Measurements from ENCODE around the gene TRIM33. TPM values are rescaled to one million over a fixed set of nuclear protein-coding genes. Genes with fewer than 3 reads are reported as not detected.

The TRIM33 gene
- total RNA-seq: 10 to 100 TPM; 26.7 to 49.0 (median 34.5) TPM

GRCh38 chr1:114511032-114511785 is at the start of gene TRIM33:
Gene TRIM33, minus strand, starts transcription at chr1:114511203. Its CDS starts 127 bp downstream, at chr1:114511076.
- Histone ChIP-seq H3K4me1 (peaks cover 5 to 47% (median 29%) of the 10 kb centered on the region in 3 donors), H3K27ac (peak within 1 kb of the TSS; percentile 88 to 97 (median 94)), H3K9me3 (no peaks in the 10 kb centered on the region), H3K36me3 (no peaks in the 10 kb centered on the region), H3K27me3 (no peaks in the 10 kb centered on the region), H3K4me3 (peak within 1 kb of the TSS; percentile 85 to 97)
- peak; percentile 95 for ATAC-seq
- WGBS, 2 donors (ENCODE audit: low coverage in 1 of 2): 0% methylated on average over 13 to 17 of the region's 90 CpGs
- no peak for TF ChIP-seq CTCF (IDR thresholded peaks at IDR 0.05)
- peak; percentile 90 for TF ChIP-seq POLR2AphosphoS5 (IDR thresholded peaks at IDR 0.05)
- TF ChIP-seq POLR2A (IDR thresholded peaks at IDR 0.05): peak; percentile 66 to 84
- TF ChIP-seq EP300 (IDR thresholded peaks at IDR 0.05): no peak

GRCh38 chr1:114559356-114559755 is 48.4 kb upstream of the TRIM33 start:
- Histone ChIP-seq H3K4me3 (no peak overlapping the region), H3K9me3 (no peaks in the 10 kb centered on the region), H3K36me3 (no peaks in the 10 kb centered on the region), H3K4me1 (no peaks in the 10 kb centered on the region), H3K27me3 (no peaks in the 10 kb centered on the region), H3K27ac (no peak overlapping the region)
- TF ChIP-seq POLR2AphosphoS5 (IDR thresholded peaks at IDR 0.05): no peak
- no peak for TF ChIP-seq CTCF (IDR thresholded peaks at IDR 0.05)
- no peak for TF ChIP-seq POLR2A (IDR thresholded peaks at IDR 0.05)
- TF ChIP-seq EP300 (IDR thresholded peaks at IDR 0.05): no peak
- no peak for ATAC-seq
- WGBS, 2 donors (ENCODE audit: low coverage in 1 of 2): 50 to 67% methylated on average over 1 of the region's 3 CpGs

DNA sequence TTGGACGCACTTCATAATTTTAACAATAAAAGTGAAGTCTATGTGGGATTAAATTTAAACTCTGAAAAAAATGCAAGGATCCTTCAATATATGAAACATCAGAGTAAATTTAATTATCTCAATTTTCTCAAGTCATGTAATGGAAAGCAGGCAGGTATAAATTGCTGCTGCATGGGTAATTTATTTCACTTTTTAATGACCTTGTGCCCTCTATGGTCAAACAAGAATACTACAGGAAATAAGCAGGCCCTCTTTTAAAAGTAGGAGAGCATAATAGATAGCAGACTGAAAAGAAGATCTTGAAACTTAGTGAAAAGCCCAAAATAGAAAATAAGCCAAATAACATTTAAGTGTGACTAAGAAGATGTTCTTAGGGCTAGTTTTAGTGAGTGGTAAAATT is 47.5 kb upstream of the TRIM33 start:
- Histone ChIP-seq H3K4me1 (no peaks in the 10 kb centered on the region), H3K27ac (no peak overlapping the region), H3K36me3 (no peaks in the 10 kb centered on the region), H3K4me3 (no peak overlapping the region), H3K9me3 (no peaks in the 10 kb centered on the region), H3K27me3 (no peaks in the 10 kb centered on the region)
- WGBS, 2 donors (ENCODE audit: low coverage in 1 of 2): 78 to 95% methylated on average over 1 of the region's 1 CpG
- TF ChIP-seq CTCF (IDR thresholded peaks at IDR 0.05): peak in 1 of 4 experiments; percentile 15
- TF ChIP-seq EP300 (IDR thresholded peaks at IDR 0.05): no peak
- no peak for ATAC-seq

DNA sequence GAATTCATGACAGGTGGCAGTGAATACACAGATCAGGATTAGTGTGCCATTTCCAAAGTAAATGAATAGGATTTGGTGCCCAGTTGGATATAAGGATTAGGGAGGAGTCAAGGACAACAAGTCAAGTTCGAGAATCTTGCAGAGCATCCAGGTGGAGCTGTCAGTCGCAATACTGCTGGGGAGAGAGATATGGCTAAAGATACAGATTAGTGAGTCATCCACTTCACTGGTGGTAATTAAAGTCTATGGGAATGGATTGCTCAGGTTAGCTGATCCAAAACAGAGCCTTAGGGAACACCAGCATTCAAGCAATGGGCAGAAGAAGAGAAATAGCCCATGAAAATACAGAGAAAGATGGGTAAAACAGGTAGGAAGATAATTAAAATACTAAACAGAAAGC is 43.6 kb upstream of the TRIM33 start:
- WGBS, 2 donors (ENCODE audit: low coverage in 1 of 2): 66 to 100% methylated on average over 2 of the region's 2 CpGs
- Histone ChIP-seq H3K36me3 (no peaks in the 10 kb centered on the region), H3K9me3 (no peaks in the 10 kb centered on the region), H3K4me1 (no peaks in the 10 kb centered on the region), H3K4me3 (no peak overlapping the region), H3K27me3 (no peaks in the 10 kb centered on the region), H3K27ac (no peak overlapping the region)
- ATAC-seq: no peak
- TF ChIP-seq EP300 (IDR thresholded peaks at IDR 0.05): no peak
- no peak for TF ChIP-seq CTCF (IDR thresholded peaks at IDR 0.05)
- no peak for TF ChIP-seq POLR2AphosphoS5 (IDR thresholded peaks at IDR 0.05)
- no peak for TF ChIP-seq POLR2A (IDR thresholded peaks at IDR 0.05)

GRCh38 chr1:114552106-114552639 is 41.2 kb upstream of the TRIM33 start:
- 86 to 95% methylated on average over 5 to 6 of the region's 7 CpGs for WGBS, 2 donors (ENCODE audit: low coverage in 1 of 2)
- ATAC-seq: no peak
- H3K27me3 ChIP-seq: no peaks in the 10 kb centered on the region
- no peak overlapping the region for H3K27ac ChIP-seq
- TF ChIP-seq CTCF (IDR thresholded peaks at IDR 0.05) (no peak), POLR2AphosphoS5 (IDR thresholded peaks at IDR 0.05) (no peak), POLR2A (IDR thresholded peaks at IDR 0.05) (no peak), EP300 (IDR thresholded peaks at IDR 0.05) (no peak)
- H3K4me3 ChIP-seq: no peak overlapping the region
- H3K4me1 ChIP-seq: no peaks in the 10 kb centered on the region
- no peaks in the 10 kb centered on the region for H3K9me3 ChIP-seq
- no peaks in the 10 kb centered on the region for H3K36me3 ChIP-seq

Data from gastroesophageal sphincter (tissue), 4 donors.